NCI-H2227 (cell line): ENCODE results near the gene ZNF729.
"Not testable (repeated sequence)": the region's sequence is repeated elsewhere in the genome, so short reads cannot be mapped to it uniquely, and the experiment has no call there.

Source experiments
- DNase-seq: peaks from one replicate; lab custom pipeline; 2025; ENCODE audit not compliant: unreplicated experiment; lab: John Stamatoyannopoulos, UW

The ZNF729 gene

DNA sequence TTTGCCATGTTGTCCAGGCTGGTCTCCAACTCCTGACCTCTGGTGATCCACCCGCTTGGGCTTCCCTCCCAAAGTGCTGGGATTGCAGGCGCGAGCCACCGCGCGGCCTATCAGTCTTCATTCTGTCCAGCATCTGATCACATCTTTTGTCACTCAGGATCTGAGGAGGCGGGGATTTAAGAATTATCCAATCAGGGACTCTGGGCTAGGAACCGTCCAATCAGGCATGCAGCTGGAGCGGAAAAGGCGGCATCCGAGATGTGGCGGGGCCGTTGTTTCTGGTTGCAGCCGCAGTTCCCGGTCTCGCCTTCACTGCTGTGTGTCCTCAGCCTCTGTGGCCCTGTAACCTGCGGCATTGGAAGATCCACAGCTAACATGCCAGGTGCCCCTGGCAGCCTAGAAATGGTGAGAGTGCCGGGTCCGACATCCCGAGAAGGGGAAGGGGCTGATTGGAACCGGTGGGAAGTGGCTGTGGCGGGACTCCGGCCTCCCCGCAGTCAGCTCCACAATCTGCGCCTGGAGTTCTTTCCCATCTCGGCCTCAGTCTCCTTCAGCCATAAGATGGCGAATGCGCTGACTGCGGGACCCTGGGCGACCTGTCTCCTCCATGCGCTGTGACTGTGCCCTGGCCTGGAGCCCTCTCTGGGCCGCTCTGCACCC, at the start of gene ZNF729:
Gene ZNF729, plus strand, starts transcription at position 291 of the 660 bp plus-strand sequence. Its CDS starts 85 bp downstream, at position 376.
- DNase-seq: peak; percentile 28

DNA sequence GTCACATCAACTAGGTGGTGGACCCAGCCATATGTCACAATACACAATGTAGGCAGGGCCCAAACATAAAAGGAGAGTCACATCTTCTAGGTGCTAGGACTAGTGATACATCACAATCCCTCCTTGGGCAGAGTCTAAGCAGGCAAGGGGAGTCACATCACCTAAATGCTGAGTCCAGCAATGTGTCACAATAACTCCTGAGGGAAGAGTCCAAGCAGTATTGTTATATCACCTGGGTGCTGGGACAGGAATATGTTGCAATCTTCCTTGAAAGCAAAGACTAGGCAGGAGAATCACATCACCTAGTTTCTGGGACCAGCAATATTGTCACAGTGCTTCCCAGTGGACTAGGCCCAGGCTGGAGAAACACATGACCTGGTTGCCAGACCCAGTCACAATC, 29.4 kb upstream of the ZNF729 start:
- no peak for DNase-seq

DNA sequence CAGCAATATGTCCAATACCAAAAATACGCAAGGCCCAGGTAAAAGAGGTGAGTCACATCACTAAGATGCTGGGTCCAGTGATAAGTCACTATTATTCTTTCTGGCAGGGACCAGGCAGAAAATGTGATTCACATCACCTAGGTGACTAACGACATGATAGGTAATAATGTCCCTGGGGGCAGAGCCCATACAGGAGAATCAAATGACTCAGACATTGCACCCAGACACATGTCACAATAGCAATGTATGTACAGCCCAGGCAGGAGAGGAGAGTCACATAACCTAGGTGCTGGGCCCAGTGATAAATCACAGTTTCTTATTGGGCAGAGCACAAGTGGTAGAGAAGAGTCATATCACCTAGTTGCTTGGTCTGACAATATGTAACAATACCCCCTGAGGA, 28.9 kb upstream of the ZNF729 start:
- no peak for DNase-seq

DNA sequence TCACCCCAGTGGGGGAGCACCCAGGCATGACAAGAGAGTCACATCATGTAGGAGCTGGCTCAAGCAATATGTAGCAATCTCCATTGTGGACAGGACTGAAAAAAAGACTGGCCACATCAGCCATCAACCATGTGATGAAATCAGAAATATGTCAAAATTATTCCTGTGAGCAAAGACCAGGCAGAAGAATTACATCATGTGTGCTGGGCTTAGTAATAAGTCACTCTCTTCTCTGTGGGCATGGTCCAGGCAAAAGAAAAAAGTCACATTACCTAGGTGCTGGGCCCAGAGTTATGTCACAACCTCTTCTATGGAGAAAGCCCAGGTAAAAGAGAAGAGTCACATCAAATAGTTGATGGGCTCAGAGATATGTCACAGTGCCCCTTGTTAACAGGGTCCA, 28.3 kb upstream of the ZNF729 start:
- no peak for DNase-seq

DNA sequence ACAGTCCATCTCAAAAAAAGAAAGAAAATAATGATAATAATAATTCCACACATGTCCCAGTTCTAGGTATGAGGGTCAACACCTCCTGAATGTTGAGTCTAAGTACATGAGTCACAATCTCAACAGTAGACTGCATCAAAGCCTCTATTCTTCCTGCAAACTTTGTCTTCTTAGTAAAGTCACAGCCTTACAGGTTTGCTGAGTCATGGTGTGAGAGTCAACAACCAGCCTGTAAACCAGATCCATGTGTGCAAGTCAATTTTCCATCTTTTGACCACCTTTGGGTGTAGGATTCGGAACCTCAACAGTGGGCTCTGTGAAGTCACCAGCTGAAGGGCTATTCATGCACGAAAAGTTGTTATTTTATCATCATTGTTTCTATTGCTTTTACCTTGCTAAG, 25.7 kb upstream of the ZNF729 start:
- DNase-seq: no peak

DNA sequence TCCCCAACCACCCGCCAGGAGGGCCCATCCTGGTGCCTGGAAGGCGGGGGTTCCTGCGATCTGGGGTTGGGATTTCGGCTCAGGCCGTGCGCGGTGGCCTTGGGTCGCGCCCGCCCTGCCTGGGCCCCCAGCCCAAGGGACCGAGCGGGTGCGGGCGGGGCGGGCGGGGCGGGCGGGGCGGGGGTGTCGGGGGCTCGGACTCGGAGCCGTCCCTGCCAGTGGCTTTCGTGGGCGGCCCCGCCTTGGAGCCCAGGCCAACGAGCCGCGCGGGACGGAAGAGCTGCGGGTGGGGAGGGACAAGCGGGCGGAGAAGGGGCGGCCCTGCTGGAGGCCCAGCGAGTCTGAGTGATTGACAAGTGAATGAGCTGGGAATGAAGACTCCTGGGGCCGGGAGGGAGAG, 24.6 kb upstream of the ZNF729 start:
- no peak for DNase-seq

DNA sequence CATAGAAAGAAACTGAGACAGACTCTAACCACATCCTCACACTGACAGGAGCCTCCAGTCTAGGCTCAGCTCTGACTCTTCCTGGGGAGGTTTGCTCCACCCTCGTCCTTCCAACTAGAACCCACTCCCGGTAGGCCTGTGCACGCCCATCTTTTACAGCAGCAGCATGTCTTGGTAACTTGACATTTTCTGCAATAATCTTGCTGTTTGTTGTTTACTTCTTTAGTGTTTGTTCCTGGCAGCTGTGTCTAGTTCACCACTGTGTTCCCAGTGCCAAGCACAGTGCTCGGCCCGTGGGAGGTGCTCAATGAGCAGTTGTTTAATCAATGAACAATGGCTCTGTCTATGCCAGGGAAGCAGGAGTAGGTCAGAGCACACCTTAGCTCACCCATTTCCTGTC, 23.1 kb upstream of the ZNF729 start:
- no peak for DNase-seq

DNA sequence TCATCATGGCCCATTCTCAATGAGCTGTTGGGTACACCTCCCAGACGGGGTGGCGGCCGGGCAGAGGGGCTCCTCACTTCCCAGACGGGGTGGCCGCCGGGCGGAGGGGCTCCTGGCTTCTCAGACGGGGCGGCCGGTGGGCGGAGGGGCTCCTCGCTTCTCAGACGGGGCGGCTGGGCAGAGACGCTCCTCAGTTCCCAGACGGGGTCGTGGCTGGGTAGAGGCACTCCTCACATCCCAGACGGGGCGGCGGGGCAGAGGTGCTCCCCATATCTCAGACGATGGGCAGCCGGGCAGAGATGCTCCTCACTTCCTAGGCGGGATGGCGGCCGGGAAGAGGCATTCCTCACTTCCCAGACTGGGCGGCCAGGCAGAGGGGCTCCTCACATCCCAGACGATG, 35.3 kb downstream of the ZNF729 start:
- not testable (repeated sequence) for DNase-seq

DNA sequence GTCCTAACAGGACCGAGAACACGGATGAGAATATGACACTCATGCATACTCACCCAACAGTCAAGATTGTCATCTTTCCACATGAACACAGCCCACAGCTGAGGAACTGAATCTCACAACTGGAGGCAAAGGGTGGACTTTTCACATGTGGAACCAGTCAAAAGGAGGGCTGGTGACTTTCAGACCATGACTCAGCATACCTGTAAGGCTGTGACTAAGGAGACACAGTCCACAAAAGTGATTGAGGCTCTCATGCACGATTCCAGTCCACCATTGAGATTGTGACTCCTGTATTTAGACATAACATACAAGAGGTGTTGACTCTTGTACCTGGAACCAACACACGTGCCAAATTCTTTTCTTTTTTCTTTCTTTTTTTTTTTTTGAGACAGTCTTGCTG, 40.0 kb downstream of the ZNF729 start:
- no peak for DNase-seq

DNA sequence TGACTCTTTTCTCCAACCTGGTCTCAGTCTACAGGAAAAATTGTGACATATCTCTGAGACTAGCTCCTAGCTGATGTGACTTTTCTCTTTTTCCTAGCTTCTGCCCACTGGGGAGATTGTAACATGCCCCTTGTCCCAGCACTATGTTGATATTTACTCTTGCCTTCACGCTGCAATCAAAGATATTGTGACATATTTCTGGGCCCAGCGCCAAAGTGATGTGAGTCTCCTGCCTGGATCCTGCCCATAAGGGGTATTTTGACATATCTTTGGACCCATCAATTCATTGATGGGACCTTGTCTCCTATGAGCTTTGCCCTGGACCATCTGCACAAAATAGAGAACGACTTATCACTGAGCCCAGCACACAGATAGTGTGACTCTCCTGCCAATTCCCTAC, 41.1 kb downstream of the ZNF729 start:
- no peak for DNase-seq

DNA sequence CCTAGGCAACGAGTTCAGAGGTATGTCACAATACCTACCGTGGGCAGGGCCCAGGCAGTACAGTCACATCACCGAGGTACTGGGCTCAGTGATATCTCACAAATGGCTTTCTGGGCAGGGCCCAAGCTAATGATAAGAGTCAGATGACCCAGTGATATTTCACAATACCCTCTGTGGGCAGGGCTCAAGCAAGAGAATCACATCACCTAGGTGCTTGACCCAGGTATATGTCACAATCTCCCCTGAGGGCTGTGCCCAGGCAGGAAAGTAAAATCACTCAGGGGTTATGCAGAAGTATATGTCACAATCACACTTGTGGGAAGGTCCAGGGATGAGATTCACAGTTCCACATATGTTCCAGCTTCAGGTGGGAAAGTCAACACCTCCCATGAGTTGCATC, 45.3 kb downstream of the ZNF729 start:
- no peak for DNase-seq

DNA sequence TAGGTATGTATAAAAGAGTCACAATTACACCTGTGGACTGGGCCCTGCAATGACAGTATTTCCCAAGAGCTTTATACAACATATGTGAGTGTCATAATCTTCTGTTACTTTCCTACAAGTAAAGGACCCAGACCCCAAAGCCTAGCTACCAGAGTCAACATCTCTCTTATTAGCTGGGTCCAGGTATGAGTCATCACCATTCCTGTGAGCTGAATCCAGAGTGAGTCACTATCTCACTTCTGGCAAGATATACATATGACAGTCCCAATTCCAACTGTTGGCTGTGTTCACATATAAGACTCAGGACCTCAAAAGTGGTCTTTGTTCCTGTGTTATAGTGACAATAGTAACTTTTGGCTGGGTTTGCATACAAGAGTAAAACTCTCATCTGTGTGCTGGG, 46.7 kb downstream of the ZNF729 start:
- no peak for DNase-seq

DNA sequence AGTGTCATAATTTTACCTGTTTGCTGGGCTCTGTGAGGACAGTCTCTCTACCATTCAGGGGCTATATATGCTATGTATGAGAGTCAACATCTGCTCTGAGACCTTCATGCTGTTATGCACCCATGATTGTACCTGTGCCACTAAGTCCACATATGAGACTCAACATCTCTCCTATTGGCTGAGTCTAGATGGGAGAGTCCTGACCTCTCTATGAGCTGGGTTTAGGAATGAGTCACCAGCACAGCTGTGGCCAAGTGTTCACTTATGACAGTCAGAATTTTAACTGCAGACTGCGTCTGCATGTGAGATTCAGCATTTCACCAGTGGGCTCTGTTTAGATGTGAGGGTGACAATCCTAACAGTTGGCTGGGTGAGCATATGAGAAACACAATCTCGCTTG, 49.5 kb downstream of the ZNF729 start:
- no peak for DNase-seq

DNA sequence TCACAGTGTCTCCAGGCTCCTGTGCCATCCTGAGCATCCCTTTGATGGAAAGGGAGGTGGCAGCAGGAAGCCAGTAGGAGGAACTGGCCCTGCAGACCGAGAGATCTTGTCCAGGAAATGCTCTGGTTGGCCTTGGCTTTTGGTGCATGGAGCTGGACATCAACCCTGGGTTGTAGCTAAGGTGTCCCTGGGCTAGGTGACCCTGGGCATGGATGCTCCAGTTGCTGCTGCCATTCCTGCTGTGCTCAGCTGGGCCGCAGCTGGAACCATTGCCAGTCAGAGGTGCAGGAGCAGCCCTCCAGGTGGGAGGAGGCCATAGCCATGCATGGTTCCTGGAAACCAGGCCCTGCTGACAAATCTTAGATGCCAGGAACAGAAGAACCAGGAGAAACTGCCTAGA, 68.4 kb downstream of the ZNF729 start:
- DNase-seq: no peak
